Smooth muscle cell (in vitro differentiated cells): ENCODE measurements around the gene DCXR. TPM values are rescaled to one million over a fixed set of nuclear protein-coding genes. Genes with fewer than 3 reads are reported as not detected.

Source experiments
- DNase-seq: peaks from one replicate; lab custom pipeline; 2025; ENCODE audit not compliant: unreplicated experiment; lab: John Stamatoyannopoulos, UW
- H2AFZ ChIP-seq: fragments of 200-600 bp; sonication (generic); 2 replicates; pipeline ENCODE4 v1.6.0; 2016; ENCODE audit warnings: antibody characterized with exemption, low read depth, mild to moderate bottlenecking
- H3F3A ChIP-seq: fragments of 200-600 bp; sonication (generic); 2 replicates; pipeline ENCODE4 v1.6.0; 2017; ENCODE audit warnings: antibody characterized with exemption, low read depth
- H3K27ac ChIP-seq: fragments of 200-600 bp; sonication (generic); 2 replicates; pipeline ENCODE4 v1.5.1; 2016; ENCODE audit warnings: low read depth, mild to moderate bottlenecking
- H3K27me3 ChIP-seq: fragments of 200-600 bp; sonication (generic); 2 replicates; pipeline ENCODE4 v1.6.1; 2016; ENCODE audit warnings: low read depth, mild to moderate bottlenecking
- H3K36me3 ChIP-seq: fragments of 200-600 bp; sonication (generic); 2 replicates; pipeline ENCODE4 v1.5.1; 2016; ENCODE audit warnings: low read depth
- H3K4me1 ChIP-seq: fragments of 200-600 bp; sonication (generic); 2 replicates; pipeline ENCODE4 v1.5.1; 2016; ENCODE audit warnings: low read depth
- H3K4me2 ChIP-seq: fragments of 200-600 bp; sonication (generic); 2 replicates; pipeline ENCODE4 v1.6.0; 2016; ENCODE audit warnings: mild to moderate bottlenecking
- H3K4me3 ChIP-seq: fragments of 200-600 bp; sonication (generic); 2 replicates; pipeline ENCODE4 v1.5.1; 2016; ENCODE audit warnings: mild to moderate bottlenecking
- H3K79me2 ChIP-seq: fragments of 200-600 bp; sonication (generic); 2 replicates; pipeline ENCODE4 v1.6.0; 2016; ENCODE audit warnings: low read depth, mild to moderate bottlenecking
- H3K9ac ChIP-seq: fragments of 200-600 bp; sonication (generic); 2 replicates; pipeline ENCODE4 v1.6.0; 2016; ENCODE audit warnings: low read depth
- H3K9me3 ChIP-seq: fragments of 200-600 bp; sonication (generic); replicated peaks from 2 replicates; pipeline ENCODE4 v1.5.1; 2016; ENCODE audit warnings: low read depth
- H4K20me1 ChIP-seq: fragments of 200-600 bp; sonication (generic); 2 replicates; pipeline ENCODE4 v1.6.0; 2016; ENCODE audit warnings: low read depth
- WGBS: methylation state at CpG from one replicate; pipeline ENCODE4 v1.1.7; 2016; ENCODE audit warnings: low lambda C conversion rate; 5-methylcytosine and 5-hydroxymethylcytosine counted together
- polyA plus RNA-seq: library from polyadenylated mRNA; unstranded; fragments of >200 nt; fragmentation: Nextera tagmentation; extraction: Ambion mirVana; gene quantifications from 2 replicates; pipeline ENCODE4 v1.2.1, GENCODE V29; 2016
- total RNA-seq: library from RNA; depleted of rRNA; stranded (reverse); fragments of >200 nt; gene quantifications from 2 replicates; pipeline ENCODE4 v1.2.3, GENCODE V29; 2014
- TF ChIP-seq, protein P1 (sequence below): fragments of 200-600 bp; sonication (generic); IDR thresholded peaks from 2 replicates; pipeline ENCODE4 v1.5.1; 2017; ENCODE audit warnings: borderline replicate concordance, mild to moderate bottlenecking, antibody characterized with exemption; ENCODE audit not compliant: insufficient read depth, poor library complexity, severe bottlenecking

Gene DCXR
- total and polyA plus RNA-seq, 2 experiments from 2014 or later: 34.9 to 89.4 TPM

- Histone ChIP-seq H3K79me2 (peaks cover 5% of the 10 kb centered on the region), H3K4me2 (no peak overlapping the region), H4K20me1 (no peaks in the 10 kb centered on the region), H3K27ac (no peak overlapping the region), H3K27me3 (no peaks in the 10 kb centered on the region), H3K36me3 (no peaks in the 10 kb centered on the region), H3K4me3 (no peak overlapping the region), H2AFZ (no peak overlapping the region), H3K9me3 (no peaks in the 10 kb centered on the region), H3K4me1 (peaks cover 6% of the 10 kb centered on the region), H3F3A (no peaks in the 10 kb centered on the region), H3K9ac (no peak overlapping the region)
- TF ChIP-seq, protein P1, sequence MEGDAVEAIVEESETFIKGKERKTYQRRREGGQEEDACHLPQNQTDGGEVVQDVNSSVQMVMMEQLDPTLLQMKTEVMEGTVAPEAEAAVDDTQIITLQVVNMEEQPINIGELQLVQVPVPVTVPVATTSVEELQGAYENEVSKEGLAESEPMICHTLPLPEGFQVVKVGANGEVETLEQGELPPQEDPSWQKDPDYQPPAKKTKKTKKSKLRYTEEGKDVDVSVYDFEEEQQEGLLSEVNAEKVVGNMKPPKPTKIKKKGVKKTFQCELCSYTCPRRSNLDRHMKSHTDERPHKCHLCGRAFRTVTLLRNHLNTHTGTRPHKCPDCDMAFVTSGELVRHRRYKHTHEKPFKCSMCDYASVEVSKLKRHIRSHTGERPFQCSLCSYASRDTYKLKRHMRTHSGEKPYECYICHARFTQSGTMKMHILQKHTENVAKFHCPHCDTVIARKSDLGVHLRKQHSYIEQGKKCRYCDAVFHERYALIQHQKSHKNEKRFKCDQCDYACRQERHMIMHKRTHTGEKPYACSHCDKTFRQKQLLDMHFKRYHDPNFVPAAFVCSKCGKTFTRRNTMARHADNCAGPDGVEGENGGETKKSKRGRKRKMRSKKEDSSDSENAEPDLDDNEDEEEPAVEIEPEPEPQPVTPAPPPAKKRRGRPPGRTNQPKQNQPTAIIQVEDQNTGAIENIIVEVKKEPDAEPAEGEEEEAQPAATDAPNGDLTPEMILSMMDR: no peak
- no peak for DNase-seq
- 91% methylated on average over 14 of the region's 14 CpGs for WGBS
These were observed 23.1 kb upstream of the DCXR start for GRCh38 chr17:82060614-82061013.

- no peaks in the 10 kb centered on the region for H3F3A ChIP-seq
- H2AFZ ChIP-seq: no peak overlapping the region
- H3K79me2 ChIP-seq: peaks cover 5% of the 10 kb centered on the region
- no peak for DNase-seq
- no peak overlapping the region for H3K9ac ChIP-seq
- H3K27me3 ChIP-seq: no peaks in the 10 kb centered on the region
- H3K4me1 ChIP-seq: peaks cover 5% of the 10 kb centered on the region
- H3K27ac ChIP-seq: no peak overlapping the region
- TF ChIP-seq, protein P1: no peak
- H3K36me3 ChIP-seq: no peaks in the 10 kb centered on the region
- no peak overlapping the region for H3K4me2 ChIP-seq
- H4K20me1 ChIP-seq: no peaks in the 10 kb centered on the region
- WGBS: 97% methylated on average over 16 of the region's 16 CpGs
- no peak overlapping the region for H3K4me3 ChIP-seq
- no peaks in the 10 kb centered on the region for H3K9me3 ChIP-seq
These were observed 22.5 kb upstream of the DCXR start for GRCh38 chr17:82060001-82060380.

- Histone ChIP-seq H3K79me2 (peaks cover 5% of the 10 kb centered on the region), H3K4me3 (no peak overlapping the region), H3K36me3 (no peaks in the 10 kb centered on the region), H3K4me2 (no peak overlapping the region), H3K27ac (no peak overlapping the region), H2AFZ (no peak overlapping the region), H3K9ac (no peak overlapping the region), H3K9me3 (no peaks in the 10 kb centered on the region), H3F3A (no peaks in the 10 kb centered on the region), H3K27me3 (no peaks in the 10 kb centered on the region), H4K20me1 (no peaks in the 10 kb centered on the region), H3K4me1 (no peaks in the 10 kb centered on the region)
- TF ChIP-seq, protein P1: no peak
- 93% methylated on average over 19 of the region's 19 CpGs for WGBS
- no peak for DNase-seq
These were observed 21.9 kb upstream of the DCXR start for GRCh38 chr17:82059272-82060000.

- Histone ChIP-seq H3K4me1 (no peaks in the 10 kb centered on the region), H3K9ac (no peak overlapping the region), H3K79me2 (peaks cover under 1% of the 10 kb centered on the region), H4K20me1 (no peaks in the 10 kb centered on the region), H3K9me3 (no peaks in the 10 kb centered on the region), H3K4me3 (no peak overlapping the region), H3K36me3 (no peaks in the 10 kb centered on the region), H2AFZ (no peak overlapping the region), H3K27me3 (no peaks in the 10 kb centered on the region), H3F3A (no peaks in the 10 kb centered on the region), H3K27ac (no peak overlapping the region), H3K4me2 (no peak overlapping the region)
- TF ChIP-seq, protein P1: no peak
- DNase-seq: no peak
- WGBS: 92% methylated on average over 9 of the region's 10 CpGs
These were observed 21.4 kb upstream of the DCXR start for GRCh38 chr17:82058855-82059249.
